ENCODE data around the gene SLC9C1.
"Not testable (repeated sequence)": the region's sequence is repeated elsewhere in the genome, so short reads cannot be mapped to it uniquely, and the experiment has no call there.

SLC9C1 gene

GRCh38 chr3:112185423-112186035 is 108.5 kb downstream of the SLC9C1 start:
- not testable (repeated sequence) for DNase-seq

- DNase-seq: no peak
Measured at GRCh38 chr3:112175646-112176045, 118.4 kb downstream of the SLC9C1 start.

GRCh38 chr3:112175037-112175436 is 119.0 kb downstream of the SLC9C1 start:
- no peak for DNase-seq

- no peak for DNase-seq
Measured at GRCh38 chr3:112171144-112171543, 122.9 kb downstream of the SLC9C1 start.

GRCh38 chr3:112170046-112170445 is 124.0 kb downstream of the SLC9C1 start:
- no peak for DNase-seq

- no peak for DNase-seq
Measured at GRCh38 chr3:112167758-112168157, 126.3 kb downstream of the SLC9C1 start.

GRCh38 chr3:112149136-112149535 is 144.9 kb downstream of the SLC9C1 start:
- DNase-seq: no peak

- DNase-seq: no peak
Measured at GRCh38 chr3:112143689-112144088, 150.3 kb downstream of the SLC9C1 start.

GRCh38 chr3:112143251-112143650 is 150.8 kb downstream of the SLC9C1 start:
- DNase-seq: no peak

- DNase-seq: no peak
Measured at GRCh38 chr3:112141293-112141692, 152.7 kb downstream of the SLC9C1 start.

- DNase-seq: no peak
Measured at GRCh38 chr3:112140584-112140983, 153.4 kb downstream of the SLC9C1 start.

- no peak for DNase-seq
Measured at GRCh38 chr3:112138219-112138969, 155.6 kb downstream of the SLC9C1 start.

GRCh38 chr3:112137781-112138180 is 156.2 kb downstream of the SLC9C1 start:
- no peak for DNase-seq

- DNase-seq: no peak
Measured at GRCh38 chr3:112136959-112137693, 156.9 kb downstream of the SLC9C1 start.

GRCh38 chr3:112136046-112136445 is 158.0 kb downstream of the SLC9C1 start:
- DNase-seq: no peak

GRCh38 chr3:112134335-112135124 is 159.5 kb downstream of the SLC9C1 start:
- no peak for DNase-seq

- DNase-seq: no peak
Measured at GRCh38 chr3:112133626-112134334, 160.2 kb downstream of the SLC9C1 start.

- peak; percentile 67 for DNase-seq
Measured at GRCh38 chr3:112132975-112133448, 161.0 kb downstream of the SLC9C1 start, which contains the start of gene GCSAM. TSS of gene GCSAM (minus strand) at chr3:112133248. CDS start at chr3:112133120, 128 bp downstream.

GRCh38 chr3:112132554-112132953 is 161.5 kb downstream of the SLC9C1 start:
- DNase-seq: no peak

- DNase-seq: no peak
Measured at GRCh38 chr3:112132088-112132487, 161.9 kb downstream of the SLC9C1 start.

GRCh38 chr3:112131111-112131510 is 162.9 kb downstream of the SLC9C1 start:
- DNase-seq: no peak

- no peak for DNase-seq
Measured at GRCh38 chr3:112130638-112130993, 163.4 kb downstream of the SLC9C1 start.

Measured in stimulated activated CD8-positive, alpha-beta memory T cell treated with anti-CD3 and anti-CD28 coated beads, Interleukin-4, amount 100 ng/mL, for 48 hours (primary cell).